Measurements from ENCODE around the gene RLN3. TPM values are rescaled to one million over a fixed set of nuclear protein-coding genes. Genes with fewer than 3 reads are reported as not detected.
"Not testable (repeated sequence)": the region's sequence is repeated elsewhere in the genome, so short reads cannot be mapped to it uniquely, and the experiment has no call there.

RLN3 gene
- total RNA-seq, 1 donor from 2014 or later = not detected

- TF ChIP-seq CTCF (conservative IDR thresholded peaks at IDR 0.05; ENCODE audit: low read depth, low read length) = no peak
- DNase-seq (ENCODE audit: low read depth) = no peak
- H3K4me3 ChIP-seq (ENCODE audit: low read depth, low read length) = no peak overlapping the region
Observed at GRCh38 chr19:14033946-14034345, 6.0 kb downstream of the RLN3 start.

GRCh38 chr19:14035159-14035558 lies 7.2 kb downstream of the RLN3 start:
- TF ChIP-seq CTCF (conservative IDR thresholded peaks at IDR 0.05; ENCODE audit: low read depth, low read length) = peak; percentile 8
- H3K4me3 ChIP-seq (ENCODE audit: low read depth, low read length); DNase-seq (ENCODE audit: low read depth): not testable (repeated sequence)

- H3K4me3 ChIP-seq (ENCODE audit: low read depth, low read length) = no peak overlapping the region
- no peak for TF ChIP-seq CTCF (conservative IDR thresholded peaks at IDR 0.05; ENCODE audit: low read depth, low read length)
- DNase-seq (ENCODE audit: low read depth) = no peak
Observed at GRCh38 chr19:14035706-14036105, 7.8 kb downstream of the RLN3 start.

GRCh38 chr19:14039181-14039580 lies 11.2 kb downstream of the RLN3 start:
- H3K4me3 ChIP-seq (ENCODE audit: low read depth, low read length) = no peak overlapping the region
- no peak for TF ChIP-seq CTCF (conservative IDR thresholded peaks at IDR 0.05; ENCODE audit: low read depth, low read length)
- DNase-seq (ENCODE audit: low read depth) = no peak

GRCh38 chr19:14042659-14043608 lies 15.0 kb downstream of the RLN3 start:
- not testable (repeated sequence) for DNase-seq (ENCODE audit: low read depth); H3K4me3 ChIP-seq (ENCODE audit: low read depth, low read length)
- peak; percentile 64 for TF ChIP-seq CTCF (conservative IDR thresholded peaks at IDR 0.05; ENCODE audit: low read depth, low read length)

- not testable (repeated sequence) for DNase-seq (ENCODE audit: low read depth); H3K4me3 ChIP-seq (ENCODE audit: low read depth, low read length)
Observed at GRCh38 chr19:14047866-14048265, 19.9 kb downstream of the RLN3 start.

- TF ChIP-seq CTCF (conservative IDR thresholded peaks at IDR 0.05; ENCODE audit: low read depth, low read length) = peak; percentile 93
- no peak overlapping the region for H3K4me3 ChIP-seq (ENCODE audit: low read depth, low read length)
- no peak for DNase-seq (ENCODE audit: low read depth)
Observed at GRCh38 chr19:14048443-14049153, 20.6 kb downstream of the RLN3 start.
